ENCODE measurements around the gene CNST.
"Not testable (repeated sequence)": the region's sequence is repeated elsewhere in the genome, so short reads cannot be mapped to it uniquely, and the experiment has no call there.

The CNST gene

DNA sequence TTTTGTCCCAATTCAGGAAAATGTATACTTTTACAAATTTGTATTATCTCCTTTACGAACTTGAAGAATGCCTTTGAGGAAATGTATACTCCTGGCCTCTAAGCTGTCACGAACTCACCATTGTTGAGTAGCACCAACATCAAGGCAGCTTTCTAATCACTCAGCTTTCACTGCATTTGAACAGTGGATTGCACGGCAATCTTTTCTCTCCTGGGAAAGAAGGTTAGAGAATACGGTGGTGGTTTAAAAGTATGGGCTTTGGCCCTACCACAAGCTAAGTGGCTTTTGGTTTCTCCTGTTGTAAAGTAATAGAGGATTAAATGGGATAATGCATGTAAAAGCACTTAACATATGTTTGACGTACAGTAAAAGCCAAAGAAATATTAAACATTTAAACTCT lies 57.8 kb downstream of the CNST start:
- DNase-seq (ENCODE audit: low read depth): no peak

DNA sequence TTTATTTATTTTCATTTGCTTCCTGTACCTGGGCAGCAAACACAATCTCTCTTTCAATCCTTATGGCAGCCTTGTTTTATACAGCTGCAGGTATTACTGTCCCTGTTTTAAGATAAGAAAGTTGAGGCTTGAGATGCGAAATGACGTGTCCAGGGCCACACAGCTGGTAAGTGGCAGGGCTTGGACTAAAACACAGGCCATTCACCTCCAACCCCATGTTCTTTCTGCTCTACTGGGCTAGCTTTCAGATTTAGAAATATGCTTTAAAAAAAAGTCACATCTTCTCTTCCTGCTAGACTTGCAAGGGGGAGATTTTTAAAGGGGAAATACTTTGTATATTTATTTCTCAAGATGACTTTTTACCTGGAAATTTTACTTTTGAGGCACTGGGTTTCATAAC lies 62.8 kb downstream of the CNST start:
- no peak for DNase-seq (ENCODE audit: low read depth)

DNA sequence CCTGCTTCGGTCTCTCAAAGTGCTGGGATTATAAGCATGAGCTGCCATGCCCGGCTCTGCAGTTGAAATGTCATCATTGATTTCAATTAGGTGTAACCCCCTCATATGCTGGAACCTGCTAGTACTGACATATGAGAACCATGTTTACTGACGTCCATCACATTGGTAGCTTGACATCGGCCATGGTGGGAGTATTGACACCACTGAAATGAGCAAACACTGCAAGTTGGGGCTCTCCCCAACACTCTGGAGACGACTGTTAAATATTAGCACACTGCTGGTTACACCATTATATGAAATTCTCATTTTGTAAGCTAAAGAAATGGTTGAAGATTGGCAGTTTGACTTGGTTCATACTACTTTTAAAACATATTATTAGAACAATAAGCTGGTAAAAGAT lies 63.7 kb downstream of the CNST start:
- no peak for DNase-seq (ENCODE audit: low read depth)

DNA sequence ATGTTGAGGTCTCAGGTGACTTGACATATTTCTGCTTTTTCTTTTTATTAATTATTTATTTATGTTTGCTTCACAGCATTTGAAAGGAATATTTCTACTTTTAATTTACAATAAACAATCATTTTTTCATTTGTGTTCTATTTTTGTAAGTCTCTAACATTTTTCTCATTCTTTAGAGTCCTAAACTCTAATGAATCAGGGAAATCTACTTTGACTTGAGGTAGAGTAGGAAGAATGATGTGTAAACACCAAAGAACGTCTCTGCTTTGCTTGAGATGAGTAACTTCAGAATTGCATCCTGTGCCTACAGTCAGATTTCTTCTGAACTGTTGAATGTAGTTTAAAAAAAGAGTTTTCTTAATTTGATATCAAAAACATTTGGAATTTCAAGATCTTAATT lies 65.2 kb downstream of the CNST start:
- DNase-seq (ENCODE audit: low read depth): no peak

DNA sequence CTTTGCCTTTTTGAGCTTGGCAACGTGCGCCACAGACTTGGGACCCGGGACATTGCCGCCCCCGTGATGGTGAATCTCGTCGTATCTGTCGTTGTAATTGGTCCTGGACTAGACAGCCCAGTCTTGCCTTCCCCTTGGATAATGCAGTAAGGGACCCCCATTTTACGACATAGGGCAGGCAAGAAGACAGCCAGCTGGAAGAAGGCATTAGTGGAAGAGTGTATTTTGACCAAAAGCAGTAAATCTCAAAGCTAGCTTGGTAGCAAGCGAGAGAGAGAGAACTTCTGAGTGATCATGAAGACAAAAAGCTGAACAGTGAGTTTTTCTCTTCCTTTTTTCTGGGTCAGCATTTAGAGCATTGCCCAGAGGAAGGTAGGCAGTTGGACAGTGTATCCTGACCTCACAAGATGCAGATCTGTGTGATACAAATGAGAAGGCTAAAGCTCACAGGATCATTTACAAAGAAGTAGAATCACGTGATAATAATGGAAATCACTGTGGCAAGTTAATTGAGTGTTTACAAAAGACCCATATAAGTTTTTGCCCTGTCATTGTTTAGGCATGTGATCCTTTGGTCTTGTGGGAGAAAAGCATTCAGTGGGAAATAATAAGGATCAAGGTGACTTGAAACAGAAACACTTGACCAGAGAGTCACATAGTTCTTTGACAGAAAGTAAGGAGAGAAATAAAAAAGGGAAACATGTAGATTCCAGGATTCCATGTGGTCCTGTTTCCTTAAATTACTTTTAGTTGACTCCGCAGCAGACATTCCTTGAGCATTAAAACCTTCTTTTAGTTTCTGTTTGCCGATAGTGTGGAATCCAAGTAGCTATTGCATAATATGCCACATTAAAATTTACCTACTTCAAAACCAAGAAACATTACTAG lies 66.3 kb downstream of the CNST start:
- DNase-seq (ENCODE audit: low read depth): no peak

DNA sequence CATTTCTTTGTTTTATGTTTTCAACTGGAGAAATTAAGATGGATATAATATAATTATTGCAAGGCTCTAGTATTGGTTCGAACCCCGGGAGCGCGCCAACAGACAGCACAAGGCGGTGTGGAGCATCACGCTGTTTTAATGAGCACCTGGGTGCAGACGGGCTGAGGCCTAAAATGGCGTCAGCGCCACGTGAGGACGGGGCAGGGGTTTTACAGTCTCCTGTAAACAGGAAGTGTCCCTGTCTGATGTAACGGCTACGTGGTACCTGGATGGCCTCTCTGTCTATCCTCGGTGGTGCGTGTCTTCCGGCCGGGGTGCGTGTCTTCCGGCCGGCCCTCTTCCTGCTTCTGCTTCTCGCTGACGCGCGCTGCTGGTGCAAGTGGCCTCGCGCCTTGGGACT lies 68.4 kb downstream of the CNST start:
- DNase-seq (ENCODE audit: low read depth): not testable (repeated sequence)

DNA sequence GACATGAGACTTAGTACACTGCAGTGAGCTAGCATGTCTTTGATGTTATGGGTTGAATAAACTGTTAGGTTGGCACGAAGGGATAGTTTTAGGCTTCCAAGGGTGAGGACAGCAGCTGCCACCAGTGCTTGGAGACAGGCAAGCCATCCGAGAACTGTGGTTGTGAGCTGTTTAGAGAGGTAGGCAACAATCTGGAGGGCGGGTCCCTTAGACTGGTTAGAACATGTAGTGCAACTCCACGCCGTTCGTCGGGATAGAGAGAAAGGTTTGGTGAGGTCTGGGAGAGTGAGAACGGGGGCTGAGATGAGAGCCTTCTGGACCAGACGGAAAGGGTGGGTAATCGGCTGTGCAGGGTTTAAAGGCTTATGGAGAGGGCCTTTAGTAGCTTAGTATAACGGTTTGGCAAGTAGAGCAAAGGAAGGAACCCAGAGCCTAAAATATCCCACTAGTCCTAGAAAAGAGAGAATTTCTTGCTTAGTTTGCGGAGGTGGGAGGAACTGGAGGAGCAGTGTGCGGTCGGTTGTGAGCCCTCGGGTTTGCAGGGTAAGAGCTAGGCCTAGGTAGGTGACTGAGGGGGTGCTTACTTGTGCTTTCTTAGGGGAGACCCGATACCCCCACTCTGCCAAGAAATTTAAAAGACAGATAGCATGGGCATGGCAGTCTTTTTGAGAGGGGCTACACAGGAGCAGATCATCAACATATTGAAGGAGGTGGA lies 72.8 kb downstream of the CNST start:
- no peak for DNase-seq (ENCODE audit: low read depth)

DNA sequence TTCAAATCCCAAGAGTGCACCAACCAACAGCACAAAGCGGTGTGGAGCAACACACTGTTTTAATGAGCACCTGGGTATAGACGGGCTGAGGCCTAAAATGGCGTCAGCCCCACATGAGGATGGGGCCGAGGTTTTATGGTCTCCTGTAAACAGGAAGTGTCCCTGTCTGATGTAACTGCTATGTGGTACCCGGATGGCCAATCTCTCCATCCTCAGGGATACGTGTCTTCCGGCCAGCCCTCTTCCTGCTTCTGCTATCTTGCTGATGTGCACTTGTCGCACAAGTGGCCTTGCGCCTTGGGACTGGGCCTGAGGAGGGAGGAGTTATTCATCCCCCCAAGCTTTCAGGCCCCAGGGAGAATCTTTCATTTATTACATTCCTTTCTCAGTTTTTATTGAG lies 73.5 kb downstream of the CNST start:
- no peak for DNase-seq (ENCODE audit: low read depth)

DNA sequence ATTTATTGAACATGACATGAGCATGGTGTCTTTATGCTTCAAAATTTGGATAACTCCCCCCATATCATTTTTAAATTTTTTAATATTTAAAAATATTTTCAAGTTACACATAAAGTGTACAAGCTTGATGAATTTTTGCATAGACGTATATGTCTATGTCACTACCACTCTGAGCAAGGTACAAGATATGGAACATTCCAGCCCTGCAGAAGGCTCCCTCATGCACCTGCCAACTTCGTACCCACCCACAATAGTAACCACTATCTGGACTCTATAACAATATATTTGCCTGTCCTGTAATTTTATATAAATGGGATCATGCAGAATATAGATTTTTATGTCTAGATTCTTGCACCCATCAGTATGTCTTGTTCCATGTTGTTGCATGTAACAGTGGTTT lies 74.5 kb downstream of the CNST start:
- no peak for DNase-seq (ENCODE audit: low read depth)

DNA sequence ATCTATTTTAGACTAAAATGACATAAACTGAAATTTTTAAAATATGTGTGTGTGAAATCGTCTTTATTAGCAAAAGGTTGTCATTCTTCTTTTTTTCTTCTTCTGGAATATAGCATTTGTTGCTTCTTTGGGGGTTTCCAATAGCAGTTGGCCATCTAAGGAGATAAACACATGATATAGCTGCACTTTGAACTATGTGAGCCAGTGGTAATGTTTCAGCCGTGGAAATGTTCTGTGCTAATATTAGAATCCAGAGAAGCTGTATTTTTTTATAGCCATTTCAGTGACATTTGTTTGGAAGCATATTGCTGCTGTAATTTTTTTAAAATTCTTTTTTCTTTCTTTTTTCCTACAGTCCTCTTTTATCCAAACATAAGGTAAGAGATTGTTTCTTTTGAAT lies 75.1 kb downstream of the CNST start:
- DNase-seq (ENCODE audit: low read depth): no peak

DNA sequence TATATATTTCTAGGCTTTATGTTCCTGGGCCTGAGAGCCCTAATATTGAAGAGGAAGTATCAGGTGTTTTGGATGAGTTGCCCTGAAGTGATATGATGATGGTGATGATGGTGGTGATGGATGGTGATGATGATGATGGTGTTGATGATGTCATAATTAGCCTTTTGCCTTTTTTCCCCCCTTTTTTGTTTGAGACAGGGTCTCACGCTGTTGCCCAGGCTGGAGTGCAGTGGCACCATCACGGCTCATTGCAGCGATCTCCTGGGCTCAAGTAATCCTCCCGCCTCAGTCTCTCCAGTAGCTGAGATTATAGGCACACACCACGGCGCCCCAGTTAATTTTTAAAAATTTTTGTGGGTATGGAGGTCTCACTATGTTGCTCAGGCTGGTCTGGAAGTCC lies 76.5 kb downstream of the CNST start:
- no peak for DNase-seq (ENCODE audit: low read depth)

DNA sequence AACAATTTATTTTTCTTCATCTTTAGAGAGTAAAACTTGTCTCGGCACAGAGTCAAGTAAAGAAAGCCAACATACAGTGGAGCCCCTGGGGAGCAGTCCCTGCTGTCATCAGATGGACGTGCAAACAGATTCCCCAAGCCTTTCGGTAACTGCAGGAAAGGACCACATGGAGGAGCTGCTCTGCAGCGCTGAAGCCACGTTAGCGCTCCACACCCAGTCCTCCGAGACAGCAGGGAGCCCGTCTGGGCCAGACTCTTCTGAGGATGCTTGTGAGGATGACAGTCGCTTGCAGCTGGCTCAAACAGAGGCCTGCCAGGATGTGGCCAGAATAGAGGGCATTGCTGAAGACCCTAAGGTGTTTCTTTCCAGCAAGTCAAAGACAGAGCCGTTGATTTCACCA lies 80.9 kb downstream of the CNST start:
- no peak for DNase-seq (ENCODE audit: low read depth)

DNA sequence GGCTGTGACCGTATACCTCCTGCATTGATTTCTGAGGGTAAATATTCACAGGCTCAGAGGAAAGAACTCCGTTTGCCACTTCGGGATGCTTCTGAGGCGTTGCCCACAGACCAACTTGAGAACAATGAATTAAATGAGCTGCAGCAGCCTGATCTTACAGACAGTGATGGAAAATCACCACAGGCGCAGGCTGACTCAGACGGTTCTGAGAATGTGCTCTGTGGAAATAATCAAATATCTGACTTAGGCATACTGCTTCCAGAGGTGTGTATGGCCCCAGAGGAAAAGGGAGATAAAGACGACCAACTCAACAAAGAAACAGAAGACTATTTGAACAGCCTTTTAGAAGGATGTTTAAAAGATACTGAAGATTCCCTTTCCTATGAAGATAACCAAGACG lies 81.3 kb downstream of the CNST start:
- DNase-seq (ENCODE audit: low read depth): no peak

DNA sequence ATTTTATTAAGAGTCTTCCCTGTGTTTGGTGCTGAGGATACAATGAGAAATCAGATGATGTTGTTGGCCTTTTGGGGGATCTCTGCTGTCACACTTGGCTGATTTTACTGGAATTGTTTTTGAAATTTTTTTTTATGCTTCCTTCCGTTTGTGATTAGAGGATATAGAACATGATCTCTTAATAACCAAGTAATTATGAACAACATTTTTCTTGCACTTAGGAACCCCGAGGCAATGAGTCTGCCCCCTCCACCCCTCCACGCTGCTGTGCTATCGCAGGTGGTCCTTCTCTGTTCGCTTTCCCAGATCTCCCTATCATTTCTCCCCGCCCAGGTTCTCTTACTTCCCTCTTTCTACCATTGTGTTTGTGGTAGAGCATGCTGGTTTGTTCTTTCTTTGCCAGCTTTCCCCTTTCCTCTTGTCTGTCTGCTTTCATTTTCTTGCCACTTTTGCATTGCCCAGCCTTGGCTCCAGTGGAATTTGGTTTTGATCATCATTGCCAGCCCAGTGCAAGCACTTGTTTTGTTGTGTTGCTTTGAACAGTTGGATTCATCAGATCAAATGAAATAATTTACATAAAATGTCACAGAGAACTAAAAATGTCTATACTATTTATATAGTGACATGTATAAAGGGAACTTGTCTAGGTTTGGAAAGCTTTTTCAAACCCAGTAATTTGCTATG lies 84.9 kb downstream of the CNST start:
- DNase-seq (ENCODE audit: low read depth): no peak

DNA sequence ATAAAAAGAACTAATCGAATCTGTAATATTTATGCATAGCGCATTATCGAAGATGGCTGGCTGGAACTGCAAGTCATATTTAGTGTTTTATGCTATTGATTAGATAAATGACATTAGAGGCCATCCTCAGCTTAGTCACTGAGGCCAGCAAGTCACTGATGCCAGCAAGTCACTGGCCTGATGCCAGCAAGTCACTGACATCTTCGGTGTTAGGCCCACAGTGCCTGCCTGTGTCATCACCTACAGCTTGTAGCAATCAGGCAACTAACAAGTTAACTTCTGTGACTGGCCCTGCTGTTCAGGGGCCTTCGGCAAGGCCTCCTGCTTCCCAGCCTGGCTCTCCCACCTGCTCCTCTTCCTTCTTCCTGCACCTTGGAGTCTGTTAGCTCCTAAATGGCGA lies 92.3 kb downstream of the CNST start:
- DNase-seq (ENCODE audit: low read depth): no peak

DNA sequence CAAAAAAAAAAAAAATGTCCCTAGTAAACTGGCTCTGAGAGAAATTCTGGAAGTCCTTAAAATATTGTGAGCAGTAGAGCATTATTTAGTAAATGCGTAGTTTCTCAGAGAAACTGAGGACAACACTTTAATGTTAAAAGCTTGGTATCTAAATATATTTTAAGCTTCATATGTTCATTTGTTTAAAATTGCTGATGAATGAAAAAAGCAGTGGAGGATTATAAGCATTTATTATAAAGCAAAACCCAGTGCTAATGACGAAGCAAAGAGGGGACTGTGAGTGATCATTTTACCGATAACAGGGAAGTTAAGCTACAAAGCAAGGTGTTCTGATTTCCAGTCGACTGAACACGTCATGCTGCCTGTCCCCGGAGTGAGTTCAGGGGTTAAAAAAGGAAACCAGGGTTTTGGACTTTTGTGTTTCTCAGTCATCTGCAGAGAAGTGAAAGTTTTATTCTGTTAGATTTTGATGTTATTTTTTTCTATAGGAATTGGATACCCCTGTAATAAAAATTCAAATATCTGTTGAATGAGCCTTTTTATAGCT lies 93.4 kb downstream of the CNST start:
- DNase-seq (ENCODE audit: low read depth): no peak

DNA sequence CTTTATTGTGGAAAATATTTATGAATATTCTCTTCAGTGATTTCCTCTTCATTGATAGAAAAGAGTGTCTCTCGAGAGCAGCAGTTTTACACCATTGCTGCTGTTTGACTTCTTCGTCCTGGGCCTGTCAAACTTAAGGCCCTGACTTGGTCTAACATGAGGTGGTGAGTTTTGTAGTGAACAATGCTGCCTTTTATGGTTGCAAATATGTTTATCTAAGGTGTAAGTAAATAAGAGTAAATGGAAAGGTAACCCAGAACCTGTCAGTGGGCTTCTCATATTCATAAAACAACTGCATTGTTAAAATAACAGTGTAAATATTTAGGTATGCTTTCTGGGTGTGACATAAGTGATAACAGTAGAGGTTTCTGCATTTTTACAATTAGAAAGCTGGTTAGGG lies 95.2 kb downstream of the CNST start:
- no peak for DNase-seq (ENCODE audit: low read depth)

DNA sequence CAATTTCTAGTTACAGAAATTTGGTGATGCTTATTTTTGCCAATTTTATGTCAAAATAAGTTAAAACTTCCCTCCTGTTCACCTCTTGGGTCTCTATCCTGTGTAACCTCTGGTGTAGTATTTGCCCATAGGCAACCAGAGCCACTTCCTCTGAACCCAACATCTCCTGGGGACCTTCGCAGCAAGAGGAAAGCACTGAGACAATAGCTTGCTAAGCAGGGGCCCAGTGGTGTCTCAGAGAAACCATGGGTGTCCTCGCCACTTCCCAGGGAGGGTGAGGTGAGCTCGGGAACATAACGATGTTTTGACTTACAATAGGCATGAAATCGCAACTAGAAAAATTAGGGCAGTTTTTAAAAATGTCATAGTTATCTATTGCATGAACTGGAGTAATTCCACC lies 101.5 kb downstream of the CNST start:
- no peak for DNase-seq (ENCODE audit: low read depth)

DNA sequence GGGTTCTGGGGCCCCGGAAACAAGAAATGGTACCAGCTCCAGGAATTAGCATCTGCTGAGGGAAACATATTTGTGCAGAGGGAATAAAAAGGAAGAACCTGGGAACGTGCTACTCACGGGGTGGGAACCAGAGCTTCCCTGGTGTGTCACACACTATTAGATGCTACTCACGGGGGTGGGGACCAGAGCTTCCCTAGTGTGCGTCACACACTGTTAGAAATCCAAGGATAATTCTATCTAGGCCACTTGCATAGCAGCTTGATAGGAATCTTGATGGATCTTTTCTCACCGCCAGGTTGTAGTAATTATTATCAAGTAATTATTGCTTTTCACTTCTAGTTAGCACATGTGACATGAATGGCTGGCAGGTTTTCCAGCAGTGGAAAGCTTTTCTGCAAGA lies 103.4 kb downstream of the CNST start:
- no peak for DNase-seq (ENCODE audit: low read depth)

DNA sequence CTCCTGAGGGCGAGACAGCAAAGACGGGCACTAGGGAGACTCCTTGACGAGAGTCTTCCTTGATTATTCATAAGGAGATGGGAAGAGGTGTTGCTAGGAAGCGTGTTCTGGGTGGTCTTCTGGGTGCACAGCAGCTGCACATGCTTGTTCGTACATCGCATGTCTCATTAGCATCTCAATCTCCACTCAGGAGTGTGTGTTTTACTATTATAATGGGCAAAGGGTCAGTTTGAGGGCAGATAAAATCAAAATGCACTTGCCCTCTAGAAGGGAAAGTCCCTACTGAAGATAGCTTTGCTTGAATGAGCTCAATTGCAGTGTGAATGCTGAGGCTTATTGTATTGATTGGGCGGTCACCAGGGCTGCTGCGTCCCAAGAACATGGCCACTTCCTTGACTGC lies 107.8 kb downstream of the CNST start:
- DNase-seq (ENCODE audit: low read depth): no peak

DNA sequence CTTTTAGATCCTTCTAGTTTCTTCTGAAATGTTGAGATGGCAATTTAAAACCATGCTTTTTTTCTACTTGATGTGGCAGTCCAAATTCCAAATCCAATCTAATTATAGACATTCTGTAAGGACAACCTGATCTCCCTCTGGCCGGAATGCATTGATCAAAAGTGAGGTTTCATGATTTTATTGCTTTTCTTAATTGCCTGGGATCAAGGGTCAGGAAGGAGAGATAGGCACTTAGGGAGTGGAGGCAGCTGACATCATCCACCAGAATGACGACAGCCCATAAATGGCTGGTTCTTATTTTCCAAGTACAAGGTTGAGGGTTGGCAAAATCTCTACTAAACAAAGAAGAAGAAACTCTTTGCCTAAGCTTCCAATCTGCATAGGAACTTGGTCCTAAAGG lies 111.6 kb downstream of the CNST start:
- no peak for DNase-seq (ENCODE audit: low read depth)

DNA sequence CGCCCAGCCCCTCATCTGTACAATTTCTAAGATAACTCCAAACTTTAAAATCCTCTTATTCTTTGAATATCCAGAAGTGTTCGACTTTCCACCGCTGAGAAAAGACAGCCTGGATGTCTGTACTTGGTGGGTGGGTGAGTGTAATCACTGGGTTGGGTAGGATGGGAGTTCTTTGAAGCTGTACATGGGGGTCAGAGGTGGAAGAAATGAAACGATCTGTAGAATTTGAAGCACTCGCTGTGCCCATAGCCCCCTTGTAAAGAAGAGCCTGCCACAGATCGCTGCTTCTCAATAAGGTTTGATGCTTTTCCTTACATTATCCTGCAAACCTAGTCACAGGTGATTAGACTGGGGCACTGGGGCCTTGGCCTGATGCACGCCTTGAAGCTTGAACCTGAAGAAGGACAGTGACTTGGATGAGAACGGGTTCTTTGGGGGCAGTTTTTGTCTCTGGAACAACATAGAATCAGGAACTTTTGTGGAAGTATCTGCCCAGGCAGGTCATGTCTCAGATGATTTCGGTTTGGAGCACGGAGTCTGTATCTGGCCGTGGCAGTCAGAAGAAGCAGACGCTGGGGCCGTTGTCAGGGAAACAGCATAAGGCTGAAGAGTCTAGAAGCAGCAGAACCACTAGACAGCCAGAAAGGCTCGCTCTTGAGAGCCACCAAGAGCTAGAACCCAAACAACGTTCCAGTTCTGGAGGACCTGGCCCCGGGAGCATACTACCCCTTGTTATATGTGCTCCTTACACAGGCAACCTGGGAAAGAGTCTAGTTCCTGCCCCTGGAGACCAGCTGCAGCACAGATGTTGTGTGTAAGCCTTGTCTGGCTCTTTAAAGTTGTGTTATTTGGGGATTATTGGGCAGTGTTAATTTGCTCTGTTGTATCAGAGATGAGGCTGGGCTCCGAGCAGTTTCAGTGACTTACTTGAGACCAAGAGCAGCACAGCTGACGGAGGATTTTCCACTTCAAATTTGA lies 112.8 kb downstream of the CNST start:
- no peak for DNase-seq (ENCODE audit: low read depth)
